SK-N-SH (cell line): ENCODE measurements around the gene MCCC1.

Experiments
- CTCF ChIP-seq: fragments of 200-600 bp; sonication (generic); IDR thresholded peaks from 2 replicates; pipeline ENCODE4 v1.6.1; 2017; ENCODE audit warnings: antibody characterized with exemption, mild to moderate bottlenecking, moderate library complexity
- EZH2phosphoT487 ChIP-seq: fragments of 200-600 bp; sonication (generic); IDR thresholded peaks from 2 replicates; pipeline ENCODE4 v1.6.1; 2017; ENCODE audit warnings: low read depth, mixed run types, mild to moderate bottlenecking, antibody characterized with exemption, moderate library complexity, borderline replicate concordance
- MEF2A ChIP-seq: IDR thresholded peaks from 2 replicates; pipeline ENCODE4 v1.4.0; 2012; ENCODE audit warnings: low read depth, borderline replicate concordance
- POLR2AphosphoS5 ChIP-seq: IDR thresholded peaks from 2 replicates; pipeline ENCODE4 v1.6.1; 2012; ENCODE audit warnings: low read depth, low read length
- REST ChIP-seq: IDR thresholded peaks from 2 replicates; pipeline ENCODE4 v1.6.1; 2012; ENCODE audit warnings: mild to moderate bottlenecking, low read depth, low read length, moderate library complexity
- TCF12 ChIP-seq: IDR thresholded peaks from 2 replicates; pipeline ENCODE4 v1.4.0; 2012
- YY1 ChIP-seq: IDR thresholded peaks from 2 replicates; pipeline ENCODE4 v1.4.0; 2012; ENCODE audit warnings: low read depth, mild to moderate bottlenecking

- TF ChIP-seq EZH2phosphoT487 (no peak), POLR2AphosphoS5 (no peak), MEF2A (no peak), TCF12 (no peak), REST (no peak), YY1 (no peak), CTCF (no peak)
These were observed 127.7 kb downstream of the MCCC1 start for GRCh38 chr3:182971637-182972036.
